ENCODE data around the gene FKBP5.
"Not testable (repeated sequence)": the region's sequence is repeated elsewhere in the genome, so short reads cannot be mapped to it uniquely, and the experiment has no call there.

The FKBP5 gene

GRCh38 chr6:35722121-35722761, 33.5 kb upstream of the FKBP5 start:
- no peak for DNase-seq

DNA sequence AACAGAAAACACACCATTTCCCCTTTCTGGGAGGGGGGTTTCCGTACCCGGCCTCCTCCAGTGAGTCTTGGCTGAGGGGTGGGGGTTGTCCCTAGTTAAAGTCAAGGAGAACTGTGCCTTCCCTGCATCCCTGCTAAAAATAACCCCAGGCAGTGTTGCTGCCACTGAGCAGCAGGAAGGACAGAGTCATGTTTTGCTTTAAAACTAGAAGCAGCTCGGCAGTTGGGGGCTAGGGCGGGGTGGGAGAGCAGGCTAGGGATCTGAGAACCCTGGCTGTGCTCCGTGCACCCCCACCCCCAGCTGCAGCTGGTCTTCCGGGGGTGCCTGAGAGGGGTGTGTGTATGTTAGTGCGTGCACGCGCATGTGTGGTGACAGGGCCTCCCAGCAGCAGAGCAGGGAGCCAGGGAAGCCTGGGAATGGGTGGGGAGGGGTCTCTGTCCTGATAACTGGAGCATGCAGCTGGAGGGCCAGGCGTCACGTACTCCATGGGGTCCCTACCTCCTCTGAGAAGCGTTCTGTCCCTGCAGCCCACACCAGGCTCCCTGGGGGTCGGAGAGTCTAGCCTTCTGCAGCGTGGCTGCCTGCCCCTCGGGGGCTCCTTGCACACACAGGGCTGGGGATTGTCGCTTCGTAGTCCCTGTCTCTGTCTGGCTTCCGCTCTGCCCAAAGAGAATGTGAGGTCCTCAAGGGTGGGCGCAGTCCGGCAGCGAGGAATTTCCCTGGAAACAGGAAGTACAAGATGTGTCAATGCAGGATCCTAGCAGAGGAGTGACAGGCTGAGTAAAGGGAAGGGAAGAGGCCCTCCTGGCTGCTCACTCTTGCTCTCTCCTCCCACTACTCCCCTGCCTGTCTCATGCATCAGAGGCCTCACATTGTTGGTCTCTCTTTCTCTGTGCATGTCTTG, 31.4 kb upstream of the FKBP5 start:
- peak; percentile 62 for DNase-seq

DNA sequence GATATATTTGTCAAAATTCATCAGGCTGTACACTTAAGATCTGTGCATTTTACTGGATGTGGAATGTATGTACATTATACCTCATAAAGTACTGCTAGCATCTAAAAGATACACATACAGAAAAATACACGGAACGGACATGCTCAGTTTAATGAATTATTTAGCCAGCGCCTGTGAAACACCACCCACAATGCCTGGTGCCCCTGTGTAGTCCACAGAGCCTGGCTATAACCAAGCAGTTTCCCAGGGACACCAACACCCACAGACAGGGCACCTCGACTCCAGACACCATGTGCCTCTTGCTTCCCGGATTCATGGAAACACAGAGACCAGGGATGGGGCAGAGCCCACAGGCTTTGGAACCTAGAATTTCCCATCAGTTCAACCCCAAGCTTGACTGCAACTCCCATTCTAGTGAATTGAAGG, 30.7 kb upstream of the FKBP5 start:
- no peak for DNase-seq

- peak; percentile 62 for DNase-seq
Measured at GRCh38 chr6:35718911-35719381, 30.2 kb upstream of the FKBP5 start.

DNA sequence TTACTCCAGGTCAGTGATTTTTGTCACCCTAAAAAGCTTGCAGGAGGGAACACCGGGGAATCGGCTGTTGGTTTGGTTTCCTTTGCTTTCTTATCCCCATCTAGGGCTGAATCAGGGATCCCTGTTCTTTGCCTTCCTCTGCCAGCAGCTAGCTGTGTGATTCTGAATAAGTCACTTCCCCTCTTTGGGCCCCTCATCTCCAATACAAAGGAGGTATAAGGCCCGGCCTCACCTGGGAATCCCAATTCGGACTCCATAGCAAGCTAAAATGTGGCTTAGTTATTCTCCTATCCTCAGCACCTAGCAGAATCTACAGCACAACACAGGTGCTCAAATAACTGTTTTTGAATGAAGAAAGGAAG, 29.6 kb upstream of the FKBP5 start:
- DNase-seq, result no peak

DNA sequence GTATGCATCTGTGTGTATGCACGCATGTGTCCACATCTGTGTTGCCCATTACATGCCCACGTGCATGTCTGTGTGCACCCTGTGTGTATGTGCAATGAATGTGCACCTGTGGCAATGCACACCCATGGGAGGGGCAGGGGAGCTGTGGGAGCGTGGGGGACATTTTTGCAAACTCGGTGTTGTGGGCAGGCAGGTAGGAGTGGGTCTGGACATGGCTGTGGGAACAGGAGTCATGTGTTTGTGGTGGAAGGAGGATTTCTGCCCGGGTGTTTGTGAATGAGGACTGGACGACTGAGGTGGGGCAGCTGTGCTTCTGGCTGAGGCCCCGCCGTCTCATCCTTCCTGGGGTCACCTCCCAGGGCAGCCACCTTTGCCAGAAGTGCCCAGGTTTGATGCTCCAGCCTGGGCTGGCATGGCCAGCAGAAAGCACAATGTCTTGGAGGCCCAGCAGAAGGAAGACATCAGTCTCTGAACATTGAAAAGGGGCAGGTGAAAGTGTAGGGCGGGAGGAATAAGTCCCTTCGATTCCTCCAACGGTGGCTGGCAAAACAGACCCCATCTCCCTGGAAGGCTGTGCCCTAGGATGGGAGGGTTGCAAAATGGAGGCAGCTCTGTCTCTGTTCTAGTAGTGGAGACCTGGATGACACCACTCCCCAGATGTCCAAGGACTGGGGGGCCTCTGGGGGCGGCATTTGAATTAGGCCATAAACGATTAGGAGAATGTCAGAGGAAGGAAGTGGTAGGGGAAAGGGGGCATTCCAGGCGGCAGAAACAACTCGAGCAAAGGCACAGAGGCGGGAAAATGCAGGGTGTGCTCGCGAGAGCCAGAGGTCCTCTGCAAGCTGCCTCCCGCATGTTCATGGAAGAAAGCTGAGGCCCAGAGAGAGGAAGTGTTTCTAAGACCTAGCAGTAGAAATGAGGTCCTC, 29.0 kb upstream of the FKBP5 start:
- DNase-seq, result peak; percentile 54

DNA sequence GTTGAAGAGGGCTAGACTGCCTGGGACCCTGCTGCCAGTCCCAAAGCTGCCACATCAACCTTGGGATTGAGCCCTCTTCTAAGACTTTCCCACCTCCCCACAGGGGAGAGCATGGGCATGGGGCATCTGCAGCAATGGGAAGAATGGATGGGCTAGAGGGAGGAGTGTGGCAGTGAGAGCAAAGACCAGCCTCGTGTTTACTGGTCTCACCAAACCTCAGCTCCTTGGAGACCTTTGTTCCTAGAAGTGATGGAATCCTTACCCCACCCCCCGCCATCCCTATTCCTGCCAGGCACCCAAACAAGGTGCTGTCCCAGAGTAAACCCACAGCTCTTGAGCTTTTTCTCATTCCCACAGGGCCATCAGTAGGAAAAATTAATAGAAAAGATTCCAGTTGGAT, 28.1 kb upstream of the FKBP5 start:
- peak; percentile 45 for DNase-seq

DNA sequence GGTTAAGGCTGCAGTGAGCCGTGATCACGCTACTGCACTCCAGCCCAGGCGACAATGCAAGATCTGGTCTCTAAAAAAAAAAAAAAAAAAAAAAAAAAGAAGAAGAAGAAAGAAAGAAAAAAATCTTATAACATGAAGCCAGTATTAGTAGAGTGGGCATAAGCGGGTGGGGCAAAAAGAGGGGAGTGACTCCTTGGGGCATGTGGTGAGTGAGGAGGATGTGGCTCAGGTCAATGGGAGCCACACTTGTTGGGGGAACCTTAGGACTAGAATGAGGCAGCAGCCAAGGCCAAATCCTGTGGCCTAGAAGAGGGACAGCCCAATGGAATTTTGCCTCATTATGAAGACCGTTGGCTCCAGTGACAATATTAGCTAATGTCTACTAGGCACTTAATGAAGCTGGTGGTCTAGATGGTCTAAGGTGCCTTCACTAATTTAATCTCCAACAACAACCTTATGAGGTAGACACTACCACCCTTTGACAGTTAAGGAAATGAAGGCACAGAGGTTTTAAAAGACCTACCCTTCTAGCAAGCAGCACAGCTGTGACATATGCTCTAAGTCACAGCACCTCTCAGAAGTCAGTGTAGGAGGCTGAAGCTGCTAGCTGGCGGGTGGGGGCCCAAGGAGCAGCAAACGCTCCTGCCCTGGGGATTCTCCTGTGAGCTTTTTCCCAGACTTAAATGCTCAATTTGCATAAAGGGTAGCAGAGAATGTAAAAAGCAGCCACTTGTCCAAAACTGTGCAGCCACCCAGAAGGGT, 24.5 kb upstream of the FKBP5 start:
- peak; percentile 53 for DNase-seq

GRCh38 chr6:35711731-35712130, 23.0 kb upstream of the FKBP5 start:
- no peak for DNase-seq

- DNase-seq, result peak; percentile 66
Measured at GRCh38 chr6:35710241-35710847, 21.6 kb upstream of the FKBP5 start.

GRCh38 chr6:35708585-35708984, 19.9 kb upstream of the FKBP5 start:
- DNase-seq, result no peak

- DNase-seq, result no peak
Measured at GRCh38 chr6:35707714-35708407, 19.1 kb upstream of the FKBP5 start.

- DNase-seq, result no peak
Measured at GRCh38 chr6:35706468-35706867, 17.8 kb upstream of the FKBP5 start.

- no peak for DNase-seq
Measured at GRCh38 chr6:35703554-35703953, 14.8 kb upstream of the FKBP5 start.

GRCh38 chr6:35698858-35699257, 10.1 kb upstream of the FKBP5 start:
- no peak for DNase-seq

DNA sequence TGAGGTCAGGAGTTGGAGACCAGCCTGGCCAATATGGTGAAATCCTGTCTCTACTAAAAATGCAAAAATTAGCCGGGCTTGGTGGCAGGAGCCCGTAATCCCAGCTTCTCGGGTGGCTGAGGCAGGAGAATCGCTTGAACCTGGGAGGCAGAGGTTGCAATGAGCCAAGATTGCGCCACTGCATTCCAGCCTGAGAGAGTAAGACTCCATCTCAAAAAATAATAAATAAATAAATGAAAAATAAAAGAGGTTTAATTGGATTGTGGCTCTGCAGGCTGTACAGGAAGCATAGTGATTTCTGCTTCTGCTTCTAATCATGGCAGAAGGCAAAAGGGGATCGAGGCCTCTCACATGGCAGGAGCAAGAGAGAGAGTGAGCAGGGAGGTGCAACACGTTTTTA, 9.7 kb upstream of the FKBP5 start:
- DNase-seq, result not testable (repeated sequence)

DNA sequence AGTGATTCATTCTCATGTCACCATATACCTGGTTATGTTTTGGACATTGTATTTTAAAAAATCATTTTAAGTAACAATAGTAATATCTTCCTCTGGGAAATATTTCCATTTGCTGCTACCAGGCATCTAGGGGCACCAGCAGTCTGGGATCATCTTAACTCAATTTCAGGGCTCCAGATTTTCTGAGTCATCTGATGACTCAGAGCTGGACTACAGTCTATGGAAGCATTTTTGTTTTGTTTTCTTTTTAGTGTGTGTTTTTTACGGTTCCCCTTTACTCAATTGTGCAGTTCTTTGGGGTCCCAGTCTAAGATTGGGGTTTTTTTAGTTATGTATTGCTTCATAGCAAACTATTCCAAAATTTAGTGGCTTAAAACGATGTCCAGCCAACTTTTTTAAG, 5.7 kb upstream of the FKBP5 start:
- no peak for DNase-seq

- DNase-seq, result no peak
Measured at GRCh38 chr6:35691027-35691824, 2.5 kb upstream of the FKBP5 start.

GRCh38 chr6:35690484-35690883, 1.8 kb upstream of the FKBP5 start:
- no peak for DNase-seq

DNA sequence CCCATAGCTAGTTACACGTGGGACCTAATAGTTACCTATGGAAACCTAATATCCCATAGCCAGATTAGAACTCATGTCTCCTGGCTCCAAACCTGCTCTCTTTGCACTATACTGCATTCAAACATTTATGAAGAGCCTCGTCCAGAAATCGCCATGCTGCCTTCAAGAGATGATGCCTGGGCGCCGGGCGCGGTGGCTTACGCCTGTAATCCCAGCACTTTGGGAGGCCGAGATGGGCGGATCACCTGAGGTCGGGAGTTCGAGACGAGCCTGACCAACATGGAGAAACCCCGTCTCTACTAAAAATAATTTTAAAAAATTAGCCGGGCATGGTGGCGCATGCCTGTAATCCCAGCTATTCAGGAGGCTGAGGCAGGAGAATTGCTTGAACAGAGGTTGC, 1.3 kb upstream of the FKBP5 start:
- DNase-seq, result not testable (repeated sequence)

Measured in activated effector memory CD4-positive, alpha-beta T cell treated with anti-CD3 and anti-CD28 coated beads, Interleukin-2, amount 50 U/mL, for 16 hours (primary cell).